Effector memory CD8-positive, alpha-beta T cell (primary cell): ENCODE measurements around the gene PCGF3.
A peak's percentile ranks its signal among the peaks of the same experiment; 100 is the strongest.
"Not testable (repeated sequence)": the region's sequence is repeated elsewhere in the genome, so short reads cannot be mapped to it uniquely, and the experiment has no call there.

Experiments used
- ATAC-seq: fragments of 150-1000 bp; cut with Tn5 transposase; replicated peaks from 2 replicates; pipeline ENCODE4 v1.10.0; 2021; ENCODE audit warnings: mild to moderate bottlenecking, moderate library complexity
- DNase-seq, 3 experiments: peaks; one replicate each; pipeline ENCODE4 v3.0.0; 2021
- H3K27ac Mint-ChIP-seq, 2 donors: one replicate each; pipeline ENCODE4 v1.8.0; 2022; ENCODE audit warnings: mild to moderate bottlenecking in 2 of 2, mixed read lengths in 2 of 2, moderate library complexity in 2 of 2
- H3K27me3 Mint-ChIP-seq, 2 donors: one replicate each; pipeline ENCODE4 v1.8.0; 2022; ENCODE audit warnings: mixed read lengths in 2 of 2
- H3K36me3 Mint-ChIP-seq: one replicate; pipeline ENCODE4 v1.8.0; 2022; ENCODE audit warnings: mild to moderate bottlenecking, moderate library complexity, mixed read lengths; ENCODE audit not compliant: insufficient read depth
- H3K4me1 Mint-ChIP-seq, 2 donors: one replicate each; pipeline ENCODE4 v1.8.0; 2022; ENCODE audit warnings: low read depth in 2 of 2, mixed read lengths in 2 of 2
- H3K4me3 Mint-ChIP-seq, 2 donors: one replicate each; pipeline ENCODE4 v1.8.0; 2022; ENCODE audit warnings: mild to moderate bottlenecking in 2 of 2, mixed read lengths in 2 of 2, moderate library complexity in 2 of 2
- H3K9me3 Mint-ChIP-seq, 2 donors: one replicate each; pipeline ENCODE4 v1.8.0; 2022; ENCODE audit warnings: mixed read lengths in 2 of 2

Gene PCGF3

GRCh38 chr4:689723-690122 lies 15.9 kb upstream of the PCGF3 start:
- H3K4me1 Mint-ChIP-seq, result peaks cover 0 to 8% of the 10 kb centered on the region in 2 donors
- no peaks in the 10 kb centered on the region for H3K36me3 Mint-ChIP-seq
- no peaks in the 10 kb centered on the region for H3K9me3 Mint-ChIP-seq
- peaks cover 5 to 19% of the 10 kb centered on the region in 2 donors for H3K27me3 Mint-ChIP-seq
- ATAC-seq (no peak), DNase-seq (no peak)
- no peak overlapping the region for H3K27ac Mint-ChIP-seq
- no peak overlapping the region for H3K4me3 Mint-ChIP-seq

- no peak for ATAC-seq
These were observed 12.7 kb upstream of the PCGF3 start for GRCh38 chr4:692771-693554.

GRCh38 chr4:694341-694940 lies 11.2 kb upstream of the PCGF3 start:
- H3K27ac Mint-ChIP-seq, result not testable (repeated sequence)

More at GRCh38 chr4:692771-693554, 12.7 kb upstream of the PCGF3 start:
- peaks cover 2 to 5% of the 10 kb centered on the region in 2 donors for H3K27me3 Mint-ChIP-seq
- H3K27ac Mint-ChIP-seq, result no peak overlapping the region
- H3K4me3 Mint-ChIP-seq, result no peak overlapping the region
- no peaks in the 10 kb centered on the region for H3K36me3 Mint-ChIP-seq
- H3K9me3 Mint-ChIP-seq, result no peaks in the 10 kb centered on the region
- peaks cover 0 to under 1% of the 10 kb centered on the region in 2 donors for H3K4me1 Mint-ChIP-seq
- no peak for DNase-seq

GRCh38 chr4:699816-700580 lies 5.6 kb upstream of the PCGF3 start:
- DNase-seq, result no peak
- Mint-ChIP-seq H3K36me3 (no peaks in the 10 kb centered on the region), H3K4me1 (peaks cover 3 to 6% of the 10 kb centered on the region in 2 donors), H3K9me3 (no peaks in the 10 kb centered on the region), H3K4me3 (peak overlapping the region in 1 of 2 donors; percentile 57), H3K27me3 (no peaks in the 10 kb centered on the region), H3K27ac (peak overlapping the region in 1 of 2 donors; percentile 31)
- no peak for ATAC-seq

More at GRCh38 chr4:694341-694940, 11.2 kb upstream of the PCGF3 start:
- not testable (repeated sequence) for H3K4me3 Mint-ChIP-seq, ATAC-seq, H3K4me1 Mint-ChIP-seq, H3K9me3 Mint-ChIP-seq, H3K36me3 Mint-ChIP-seq, DNase-seq, H3K27me3 Mint-ChIP-seq

GRCh38 chr4:700587-701264 lies 4.9 kb upstream of the PCGF3 start:
- peaks cover 3 to 10% of the 10 kb centered on the region in 2 donors for H3K4me1 Mint-ChIP-seq
- H3K27ac Mint-ChIP-seq, result no peak overlapping the region
- no peak overlapping the region for H3K4me3 Mint-ChIP-seq

GRCh38 chr4:702618-703048 lies 3.0 kb upstream of the PCGF3 start:
- no peak overlapping the region for H3K27ac Mint-ChIP-seq

More at GRCh38 chr4:700587-701264, 4.9 kb upstream of the PCGF3 start:
- H3K27me3 Mint-ChIP-seq, result no peaks in the 10 kb centered on the region
- peaks cover 4% of the 10 kb centered on the region for H3K36me3 Mint-ChIP-seq
- no peak for ATAC-seq
- H3K9me3 Mint-ChIP-seq, result no peaks in the 10 kb centered on the region
- DNase-seq, result no peak

GRCh38 chr4:703336-704197 lies 2.1 kb upstream of the PCGF3 start:
- ATAC-seq (no peak), DNase-seq (no peak)
- Mint-ChIP-seq H3K4me1 (peaks cover 6 to 17% of the 10 kb centered on the region in 2 donors), H3K36me3 (peaks cover 4% of the 10 kb centered on the region), H3K27ac (no peak overlapping the region), H3K27me3 (no peaks in the 10 kb centered on the region), H3K4me3 (no peak overlapping the region), H3K9me3 (no peaks in the 10 kb centered on the region)

More at GRCh38 chr4:702618-703048, 3.0 kb upstream of the PCGF3 start:
- Mint-ChIP-seq H3K36me3 (peaks cover 4% of the 10 kb centered on the region), H3K4me3 (no peak overlapping the region), H3K27me3 (no peaks in the 10 kb centered on the region), H3K4me1 (peaks cover 3 to 12% of the 10 kb centered on the region in 2 donors), H3K9me3 (no peaks in the 10 kb centered on the region)
- DNase-seq, result no peak
- no peak for ATAC-seq

GRCh38 chr4:704198-704891 lies 1.3 kb upstream of the PCGF3 start:
- Mint-ChIP-seq H3K4me1 (peaks cover 10 to 19% of the 10 kb centered on the region in 2 donors), H3K4me3 (peak overlapping the region; percentile 81 to 86), H3K27ac (no peak overlapping the region), H3K27me3 (no peaks in the 10 kb centered on the region), H3K36me3 (peaks cover 4% of the 10 kb centered on the region), H3K9me3 (no peaks in the 10 kb centered on the region)
- no peak for ATAC-seq
- DNase-seq, result no peak

GRCh38 chr4:704971-705277 lies 708 bp upstream of the PCGF3 start:
- peak overlapping the region; percentile 87 to 91 for H3K27ac Mint-ChIP-seq

GRCh38 chr4:706083-706633 lies 526 bp downstream of the PCGF3 start:
- Mint-ChIP-seq H3K4me1 (peaks cover 25 to 27% of the 10 kb centered on the region in 2 donors), H3K4me3 (peak overlapping the region; percentile 81 to 86), H3K27ac (peak overlapping the region in 1 of 2 donors; percentile 91)
- not testable (repeated sequence) for ATAC-seq, DNase-seq, H3K27me3 Mint-ChIP-seq, H3K9me3 Mint-ChIP-seq, H3K36me3 Mint-ChIP-seq

More at GRCh38 chr4:704971-705277, 708 bp upstream of the PCGF3 start:
- Mint-ChIP-seq H3K27me3 (no peaks in the 10 kb centered on the region), H3K36me3 (peaks cover 4% of the 10 kb centered on the region), H3K4me1 (peaks cover 16 to 22% of the 10 kb centered on the region in 2 donors), H3K9me3 (no peaks in the 10 kb centered on the region), H3K4me3 (peak overlapping the region; percentile 81 to 86)
- DNase-seq, result no peak
- ATAC-seq, result no peak

GRCh38 chr4:706834-707598 lies 1.4 kb downstream of the PCGF3 start:
- peak overlapping the region; percentile 51 to 60 for H3K27ac Mint-ChIP-seq
- peaks cover 7% of the 10 kb centered on the region for H3K36me3 Mint-ChIP-seq
- ATAC-seq (no peak), DNase-seq (no peak)
- H3K27me3 Mint-ChIP-seq, result no peaks in the 10 kb centered on the region
- H3K4me3 Mint-ChIP-seq, result peak overlapping the region; percentile 41
- H3K4me1 Mint-ChIP-seq, result peaks cover 25 to 27% of the 10 kb centered on the region in 2 donors
- no peaks in the 10 kb centered on the region for H3K9me3 Mint-ChIP-seq
